Esophagus (tissue), 2 donors: ENCODE data around the gene SLC35F1. TPM values are rescaled to one million over a fixed set of nuclear protein-coding genes. Genes with fewer than 3 reads are reported as not detected.
"Not testable (repeated sequence)": the region's sequence is repeated elsewhere in the genome, so short reads cannot be mapped to it uniquely, and the experiment has no call there.

Source experiments
- H3K27ac ChIP-seq, 2 donors: one replicate each; pipeline ENCODE4 v1.5.1; 2013; ENCODE audit warnings: low read depth in 2 of 2, mild to moderate bottlenecking in 2 of 2, inconsistent platforms in 1 of 2, low read length in 1 of 2, moderate library complexity in 1 of 2
- H3K27me3 ChIP-seq, 2 donors: one replicate each; pipeline ENCODE4 v1.6.1; 2013; ENCODE audit warnings: low read length in 2 of 2, control low read depth in 1 of 2, mild to moderate bottlenecking in 1 of 2; ENCODE audit not compliant: insufficient read depth in 2 of 2, control insufficient read depth in 1 of 2
- H3K36me3 ChIP-seq, 2 donors: one replicate each; pipeline ENCODE4 v1.6.1; 2013; ENCODE audit warnings: low read length in 1 of 2; ENCODE audit not compliant: control insufficient read depth in 2 of 2, insufficient read depth in 2 of 2
- H3K4me1 ChIP-seq, 2 donors: one replicate each; pipeline ENCODE4 v1.6.1; 2013; ENCODE audit warnings: low read length in 1 of 2; ENCODE audit not compliant: control insufficient read depth in 2 of 2, insufficient read depth in 2 of 2
- H3K4me3 ChIP-seq, 2 donors: one replicate each; pipeline ENCODE4 v1.5.1; 2013; ENCODE audit warnings: low read length in 2 of 2, mild to moderate bottlenecking in 2 of 2, low read depth in 1 of 2, moderate library complexity in 1 of 2
- H3K9me3 ChIP-seq, 2 donors: one replicate each; pipeline ENCODE4 v1.6.1; 2013; ENCODE audit warnings: mild to moderate bottlenecking in 2 of 2, low read depth in 1 of 2, low read length in 1 of 2, moderate library complexity in 1 of 2; ENCODE audit not compliant: control insufficient read depth in 2 of 2, insufficient read depth in 1 of 2
- WGBS, 2 donors: extraction: QIAGEN DNeasy Blood & Tissue Kit; methylation state at CpG; one replicate each; pipeline ENCODE4 v1.1.7; 2013; 5-methylcytosine and 5-hydroxymethylcytosine counted together
- polyA plus RNA-seq, 2 donors: library from polyadenylated mRNA; stranded (reverse); fragments of 200-250 nt; gene quantifications; one replicate each; pipeline ENCODE4 v1.2.3, GENCODE V29; 2013
- donor health status: healthy with polysubstance abuse.
- donor health status: Bipolar disorder and iron deficiency.

Gene SLC35F1
- polyA plus RNA-seq, 2 donors: 0.08 to 0.13 TPM

DNA sequence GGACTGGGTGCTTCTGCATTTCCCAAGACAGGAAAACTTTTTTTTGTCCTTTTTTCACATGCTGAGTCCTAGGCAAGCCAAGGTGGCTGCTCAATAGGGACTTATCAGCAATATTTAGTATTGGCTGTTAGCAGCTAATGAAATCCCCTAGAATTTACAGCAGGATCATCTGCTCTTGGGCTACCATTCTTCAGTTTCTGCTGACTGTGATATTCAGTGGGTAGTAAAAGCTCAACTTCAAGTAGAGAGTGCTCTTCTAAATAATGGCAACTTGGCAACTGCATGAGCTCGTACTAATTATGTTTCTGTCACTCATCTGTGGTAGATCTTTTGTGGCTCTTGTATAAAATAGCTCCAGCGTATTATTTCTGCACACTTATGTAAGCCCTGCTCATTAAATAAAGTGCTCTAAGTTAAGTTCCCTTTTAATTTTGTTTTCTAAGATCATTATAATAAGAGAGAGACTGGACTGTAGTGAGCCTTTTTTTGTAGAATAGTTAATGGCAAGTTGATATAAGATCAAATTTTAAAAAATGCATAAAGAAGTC lies 110.3 kb downstream of the SLC35F1 start:
- Histone ChIP-seq H3K36me3 (no peaks in the 10 kb centered on the region), H3K27me3 (no peaks in the 10 kb centered on the region), H3K4me3 (no peak overlapping the region), H3K4me1 (no peaks in the 10 kb centered on the region), H3K27ac (no peak overlapping the region), H3K9me3 (no peaks in the 10 kb centered on the region)
- WGBS, 2 donors: 22 to 27% methylated on average over 2 of the region's 2 CpGs

DNA sequence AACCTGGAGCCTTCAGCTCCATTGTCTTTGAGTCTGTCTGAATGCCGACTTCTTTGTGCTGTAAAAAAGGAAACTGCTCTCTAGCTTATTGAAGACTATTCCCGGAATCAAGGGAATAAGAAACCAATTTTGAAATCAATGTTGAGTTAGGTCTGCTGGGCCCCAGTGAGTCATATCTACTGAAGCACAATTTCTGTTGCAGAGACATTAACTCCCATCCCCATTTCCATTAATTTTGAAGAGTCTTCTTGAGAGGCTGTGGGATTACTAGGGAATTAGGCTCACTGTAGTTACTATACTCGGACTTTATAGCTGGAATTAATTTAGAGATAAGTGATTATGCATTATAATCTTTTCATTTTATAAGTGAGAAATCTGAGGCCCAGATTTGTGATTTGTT lies 116.7 kb downstream of the SLC35F1 start:
- Histone ChIP-seq H3K4me1 (no peaks in the 10 kb centered on the region), H3K9me3 (no peaks in the 10 kb centered on the region), H3K4me3 (no peak overlapping the region), H3K27me3 (no peaks in the 10 kb centered on the region), H3K36me3 (no peaks in the 10 kb centered on the region), H3K27ac (no peak overlapping the region)
- WGBS, 2 donors: 85 to 87% methylated on average over 3 of the region's 3 CpGs

GRCh38 chr6:118029967-118030366 lies 122.9 kb downstream of the SLC35F1 start:
- no peaks in the 10 kb centered on the region for H3K27me3 ChIP-seq
- H3K27ac ChIP-seq: no peak overlapping the region
- H3K4me1 ChIP-seq: no peaks in the 10 kb centered on the region
- no peaks in the 10 kb centered on the region for H3K36me3 ChIP-seq
- 72 to 73% methylated on average over 4 of the region's 4 CpGs for WGBS, 2 donors
- no peak overlapping the region for H3K4me3 ChIP-seq
- H3K9me3 ChIP-seq: peaks cover 0 to 3% of the 10 kb centered on the region in 2 donors

- H3K4me3 ChIP-seq, H3K36me3 ChIP-seq, H3K27ac ChIP-seq, H3K9me3 ChIP-seq, H3K27me3 ChIP-seq, H3K4me1 ChIP-seq: not testable (repeated sequence)
- WGBS, 2 donors: 84 to 89% methylated on average over 3 of the region's 3 CpGs
Measured at GRCh38 chr6:118037479-118037878, 130.4 kb downstream of the SLC35F1 start.

DNA sequence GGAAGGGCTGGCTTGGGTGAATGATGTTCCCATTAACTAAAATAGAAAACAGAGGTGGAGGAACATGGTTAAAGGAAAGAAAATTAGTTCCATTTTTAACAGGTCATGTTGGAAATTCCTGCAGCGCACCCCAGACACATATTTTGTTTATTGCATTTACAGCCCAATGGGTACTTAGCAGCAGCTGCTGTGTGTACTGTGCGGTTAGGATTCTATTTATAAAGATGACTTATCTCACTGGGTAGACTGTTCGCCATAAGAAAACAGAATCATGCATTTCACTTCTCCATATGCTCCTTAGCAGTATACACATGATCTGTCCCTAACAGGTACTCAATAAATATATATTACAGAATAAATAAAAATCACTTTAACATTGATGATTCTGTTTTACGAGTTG lies 135.8 kb downstream of the SLC35F1 start:
- H3K36me3 ChIP-seq: no peaks in the 10 kb centered on the region
- no peak overlapping the region for H3K4me3 ChIP-seq
- 72 to 79% methylated on average over 4 of the region's 4 CpGs for WGBS, 2 donors
- no peak overlapping the region for H3K27ac ChIP-seq
- no peaks in the 10 kb centered on the region for H3K9me3 ChIP-seq
- no peaks in the 10 kb centered on the region for H3K27me3 ChIP-seq
- no peaks in the 10 kb centered on the region for H3K4me1 ChIP-seq

GRCh38 chr6:118044275-118044674 lies 137.2 kb downstream of the SLC35F1 start:
- Histone ChIP-seq H3K4me3 (no peak overlapping the region), H3K4me1 (no peaks in the 10 kb centered on the region), H3K27ac (no peak overlapping the region), H3K27me3 (no peaks in the 10 kb centered on the region), H3K36me3 (no peaks in the 10 kb centered on the region), H3K9me3 (no peaks in the 10 kb centered on the region)
- WGBS, 2 donors: 32 to 34% methylated on average over 2 of the region's 2 CpGs

- Histone ChIP-seq H3K4me3 (no peak overlapping the region), H3K27me3 (no peaks in the 10 kb centered on the region), H3K27ac (no peak overlapping the region), H3K9me3 (no peaks in the 10 kb centered on the region), H3K4me1 (no peaks in the 10 kb centered on the region), H3K36me3 (no peaks in the 10 kb centered on the region)
- 84 to 87% methylated on average over 1 of the region's 1 CpG for WGBS, 2 donors
Measured at GRCh38 chr6:118054082-118054481, 147.0 kb downstream of the SLC35F1 start.

- no peaks in the 10 kb centered on the region for H3K27me3 ChIP-seq
- H3K4me1 ChIP-seq: no peaks in the 10 kb centered on the region
- no peak overlapping the region for H3K27ac ChIP-seq
- no peaks in the 10 kb centered on the region for H3K36me3 ChIP-seq
- 89 to 91% methylated on average over 8 of the region's 8 CpGs for WGBS, 2 donors
- H3K9me3 ChIP-seq: no peaks in the 10 kb centered on the region
- no peak overlapping the region for H3K4me3 ChIP-seq
Measured at GRCh38 chr6:118061666-118062065, 154.6 kb downstream of the SLC35F1 start.

GRCh38 chr6:118080547-118080946 lies 173.5 kb downstream of the SLC35F1 start:
- Histone ChIP-seq H3K27ac (no peak overlapping the region), H3K27me3 (no peaks in the 10 kb centered on the region), H3K36me3 (no peaks in the 10 kb centered on the region), H3K4me1 (peaks cover 0 to 2% of the 10 kb centered on the region in 2 donors), H3K4me3 (no peak overlapping the region), H3K9me3 (no peaks in the 10 kb centered on the region)
- WGBS, 2 donors: 32 to 45% methylated on average over 2 of the region's 2 CpGs

- Histone ChIP-seq H3K27ac (no peak overlapping the region), H3K9me3 (no peaks in the 10 kb centered on the region), H3K36me3 (no peaks in the 10 kb centered on the region), H3K27me3 (no peaks in the 10 kb centered on the region), H3K4me3 (no peak overlapping the region), H3K4me1 (no peaks in the 10 kb centered on the region)
- WGBS, 2 donors: 53 to 67% methylated on average over 2 of the region's 2 CpGs
Measured at GRCh38 chr6:118083711-118084110, 176.6 kb downstream of the SLC35F1 start.
